GM23248 (cell line): Measurements from ENCODE around the gene ARSD.

ENCODE experiments used
- EZH2 ChIP-seq: fragments of 200-600 bp; sonication (generic); IDR thresholded peaks from 2 replicates; pipeline ENCODE4 v1.6.1; 2018; ENCODE audit warnings: antibody characterized with exemption, mild to moderate bottlenecking; ENCODE audit not compliant: insufficient read depth, poor library complexity, severe bottlenecking
- EZH2phosphoT487 ChIP-seq: fragments of 200-600 bp; sonication (generic); IDR thresholded peaks from 2 replicates; pipeline ENCODE4 v1.6.1; 2018; ENCODE audit warnings: antibody characterized with exemption, moderate library complexity, mild to moderate bottlenecking, low read depth; ENCODE audit not compliant: insufficient read depth

DNA sequence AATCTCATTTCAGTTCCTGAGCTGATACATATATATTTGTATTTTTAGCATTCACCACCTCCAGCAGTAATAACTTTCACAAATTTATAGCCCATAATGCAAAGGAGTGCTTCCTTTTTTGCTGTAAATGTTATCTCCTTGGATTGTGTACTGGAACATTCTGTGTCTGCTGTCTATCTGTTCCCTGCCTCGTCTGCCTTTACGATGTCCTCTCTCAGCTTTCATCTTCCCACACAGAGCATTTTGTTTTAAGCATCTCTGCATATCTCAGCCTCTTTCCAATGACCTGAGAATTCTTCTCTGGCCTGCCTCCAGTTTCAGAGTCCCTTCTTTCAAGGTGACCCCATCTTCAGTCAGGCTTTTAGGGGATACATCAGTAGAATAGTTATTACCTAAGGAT is 57.3 kb downstream of the ARSD start:
- TF ChIP-seq EZH2 = no peak
- no peak for TF ChIP-seq EZH2phosphoT487
